Uterus (tissue), 4 donors: ENCODE results near the gene ADARB1. TPM values are rescaled to one million over a fixed set of nuclear protein-coding genes. Genes with fewer than 3 reads are reported as not detected.
"Not testable (repeated sequence)": the region's sequence is repeated elsewhere in the genome, so short reads cannot be mapped to it uniquely, and the experiment has no call there.

Experiments
- DNase-seq, 2 donors: peaks; one replicate each; pipeline ENCODE4 v3.0.0-alpha.2; 2019 to 2020
- H3K27ac ChIP-seq, 2 donors: fragments of 200-600 bp; sonication (generic); 1 replicate in 1 of 2; 2 replicates in 1 of 2; pipeline ENCODE4 v1.5.1; 2016 to 2018
- H3K27me3 ChIP-seq, 2 donors: fragments of 200-600 bp; sonication (generic); one replicate each; pipeline ENCODE4 v1.5.1; 2018 to 2019; ENCODE audit warnings: control low read depth in 1 of 2
- H3K36me3 ChIP-seq, 2 donors: fragments of 200-600 bp; sonication (generic); one replicate each; pipeline ENCODE4 v1.5.1; 2019; ENCODE audit warnings: control low read depth in 1 of 2
- H3K4me1 ChIP-seq, 2 donors: fragments of 200-600 bp; sonication (generic); one replicate each; pipeline ENCODE4 v1.5.1; 2018 to 2019; ENCODE audit warnings: control low read depth in 1 of 2
- H3K4me3 ChIP-seq, 2 donors: fragments of 200-600 bp; sonication (generic); 1 replicate in 1 of 2; 2 replicates in 1 of 2; pipeline ENCODE4 v1.5.1; 2018 to 2019; ENCODE audit warnings: mild to moderate bottlenecking in 1 of 2
- H3K9me3 ChIP-seq, 2 donors: fragments of 200-600 bp; sonication (generic); one replicate each; pipeline ENCODE4 v1.5.1; 2019; ENCODE audit warnings: control low read depth in 1 of 2
- POLR2A ChIP-seq, 2 donors: fragments of 450-650 bp; IDR thresholded peaks; one replicate each; pipeline ENCODE4 v1.6.1; 2016; ENCODE audit warnings: antibody characterized with exemption in 2 of 2, mild to moderate bottlenecking in 1 of 2, moderate library complexity in 1 of 2
- intact Hi-C: fragments of 100-400 bp; cut with DNase I; formaldehyde crosslinking; loops from one replicate; pipeline ENCODE4 v1.15.1; 2023; ENCODE audit warnings: low total_unique reads
- total RNA-seq, 4 donors: library from RNA; depleted of rRNA in 3 of 4; stranded (reverse); fragments of >200 nt in 3 of 4; gene quantifications; one replicate each; pipeline versions ENCODE4 v1.1.0 to v1.2.4, GENCODE V29; 2014 to 2023
- TF ChIP-seq, protein P1 (sequence below), 4 experiments: fragments of 200-600 bp in 2 of 4; fragments of 450-650 bp in 2 of 4; sonication (generic) in 2 of 4; IDR thresholded peaks; one replicate each; pipeline ENCODE4 v1.5.1; 2016 to 2019; ENCODE audit warnings: antibody characterized with exemption in 4 of 4, mild to moderate bottlenecking in 2 of 4, moderate library complexity in 1 of 4
- donor health status: DM: yes; HTN: yes; CAD: no.

The ADARB1 gene, protein sequence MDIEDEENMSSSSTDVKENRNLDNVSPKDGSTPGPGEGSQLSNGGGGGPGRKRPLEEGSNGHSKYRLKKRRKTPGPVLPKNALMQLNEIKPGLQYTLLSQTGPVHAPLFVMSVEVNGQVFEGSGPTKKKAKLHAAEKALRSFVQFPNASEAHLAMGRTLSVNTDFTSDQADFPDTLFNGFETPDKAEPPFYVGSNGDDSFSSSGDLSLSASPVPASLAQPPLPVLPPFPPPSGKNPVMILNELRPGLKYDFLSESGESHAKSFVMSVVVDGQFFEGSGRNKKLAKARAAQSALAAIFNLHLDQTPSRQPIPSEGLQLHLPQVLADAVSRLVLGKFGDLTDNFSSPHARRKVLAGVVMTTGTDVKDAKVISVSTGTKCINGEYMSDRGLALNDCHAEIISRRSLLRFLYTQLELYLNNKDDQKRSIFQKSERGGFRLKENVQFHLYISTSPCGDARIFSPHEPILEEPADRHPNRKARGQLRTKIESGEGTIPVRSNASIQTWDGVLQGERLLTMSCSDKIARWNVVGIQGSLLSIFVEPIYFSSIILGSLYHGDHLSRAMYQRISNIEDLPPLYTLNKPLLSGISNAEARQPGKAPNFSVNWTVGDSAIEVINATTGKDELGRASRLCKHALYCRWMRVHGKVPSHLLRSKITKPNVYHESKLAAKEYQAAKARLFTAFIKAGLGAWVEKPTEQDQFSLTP
- total RNA-seq: 10 to 100 TPM; 21.8 to 69.6 (median 43.3) TPM

DNA sequence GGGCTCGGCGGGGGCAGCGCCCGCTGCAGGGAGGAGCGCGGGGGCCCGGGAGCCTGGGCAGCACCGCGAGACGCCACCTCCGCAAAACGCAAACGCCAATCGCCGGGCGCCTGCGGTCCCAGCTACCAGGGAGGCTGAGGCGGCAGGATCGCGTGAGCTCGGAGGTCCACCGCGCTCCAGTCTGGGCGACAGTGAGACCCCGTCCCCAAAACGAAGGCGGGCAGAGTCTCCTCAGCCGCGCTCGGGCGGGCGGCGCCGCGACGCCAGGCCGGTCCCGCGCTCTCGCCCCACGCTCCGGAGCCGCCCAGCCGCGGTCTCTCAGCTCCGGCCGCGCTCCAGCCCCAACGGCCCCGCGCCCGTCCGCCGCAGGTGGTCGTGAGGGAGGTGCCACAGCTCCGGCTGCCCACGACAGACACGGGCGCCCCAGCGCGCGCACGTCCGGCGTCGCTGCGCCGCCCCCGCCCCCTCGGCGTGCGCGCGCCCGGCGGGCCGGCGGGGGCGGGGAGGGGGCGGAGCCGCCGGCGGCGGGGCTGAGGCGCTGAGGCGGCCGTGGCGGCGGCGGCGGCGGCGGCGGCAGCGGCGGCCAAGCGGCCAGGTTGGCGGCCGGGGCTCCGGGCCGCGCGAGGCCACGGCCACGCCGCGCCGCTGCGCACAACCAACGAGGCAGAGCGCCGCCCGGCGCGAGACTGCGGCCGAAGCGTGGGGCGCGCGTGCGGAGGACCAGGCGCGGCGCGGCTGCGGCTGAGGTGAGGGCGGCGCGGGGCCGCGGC lies at the start of gene ADARB1:
Gene ADARB1 (plus strand): TSS at position 533 of the 770 bp plus-strand sequence. CDS start 97,077 bp downstream, outside the sequence.
- Histone ChIP-seq H3K27ac (peak within 1 kb of the TSS; percentile 80 to 92), H3K36me3 (no peaks in the 10 kb centered on the region), H3K4me3 (peak within 1 kb of the TSS; percentile 76 to 93), H3K4me1 (peaks cover 0 to 4% of the 10 kb centered on the region in 2 donors), H3K9me3 (no peaks in the 10 kb centered on the region), H3K27me3 (no peaks in the 10 kb centered on the region)
- intact Hi-C loops: loop anchor here (10.0 kb wide), 1 partner anchor 61 kb away; no protein-coding TSS in a partner anchor
- TF ChIP-seq POLR2A (IDR thresholded peaks at IDR 0.05): peak; percentile 51 to 88
- TF ChIP-seq, protein P1, sequence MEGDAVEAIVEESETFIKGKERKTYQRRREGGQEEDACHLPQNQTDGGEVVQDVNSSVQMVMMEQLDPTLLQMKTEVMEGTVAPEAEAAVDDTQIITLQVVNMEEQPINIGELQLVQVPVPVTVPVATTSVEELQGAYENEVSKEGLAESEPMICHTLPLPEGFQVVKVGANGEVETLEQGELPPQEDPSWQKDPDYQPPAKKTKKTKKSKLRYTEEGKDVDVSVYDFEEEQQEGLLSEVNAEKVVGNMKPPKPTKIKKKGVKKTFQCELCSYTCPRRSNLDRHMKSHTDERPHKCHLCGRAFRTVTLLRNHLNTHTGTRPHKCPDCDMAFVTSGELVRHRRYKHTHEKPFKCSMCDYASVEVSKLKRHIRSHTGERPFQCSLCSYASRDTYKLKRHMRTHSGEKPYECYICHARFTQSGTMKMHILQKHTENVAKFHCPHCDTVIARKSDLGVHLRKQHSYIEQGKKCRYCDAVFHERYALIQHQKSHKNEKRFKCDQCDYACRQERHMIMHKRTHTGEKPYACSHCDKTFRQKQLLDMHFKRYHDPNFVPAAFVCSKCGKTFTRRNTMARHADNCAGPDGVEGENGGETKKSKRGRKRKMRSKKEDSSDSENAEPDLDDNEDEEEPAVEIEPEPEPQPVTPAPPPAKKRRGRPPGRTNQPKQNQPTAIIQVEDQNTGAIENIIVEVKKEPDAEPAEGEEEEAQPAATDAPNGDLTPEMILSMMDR (IDR thresholded peaks at IDR 0.05): no peak
- DNase-seq: peak; percentile 50 to 66

DNA sequence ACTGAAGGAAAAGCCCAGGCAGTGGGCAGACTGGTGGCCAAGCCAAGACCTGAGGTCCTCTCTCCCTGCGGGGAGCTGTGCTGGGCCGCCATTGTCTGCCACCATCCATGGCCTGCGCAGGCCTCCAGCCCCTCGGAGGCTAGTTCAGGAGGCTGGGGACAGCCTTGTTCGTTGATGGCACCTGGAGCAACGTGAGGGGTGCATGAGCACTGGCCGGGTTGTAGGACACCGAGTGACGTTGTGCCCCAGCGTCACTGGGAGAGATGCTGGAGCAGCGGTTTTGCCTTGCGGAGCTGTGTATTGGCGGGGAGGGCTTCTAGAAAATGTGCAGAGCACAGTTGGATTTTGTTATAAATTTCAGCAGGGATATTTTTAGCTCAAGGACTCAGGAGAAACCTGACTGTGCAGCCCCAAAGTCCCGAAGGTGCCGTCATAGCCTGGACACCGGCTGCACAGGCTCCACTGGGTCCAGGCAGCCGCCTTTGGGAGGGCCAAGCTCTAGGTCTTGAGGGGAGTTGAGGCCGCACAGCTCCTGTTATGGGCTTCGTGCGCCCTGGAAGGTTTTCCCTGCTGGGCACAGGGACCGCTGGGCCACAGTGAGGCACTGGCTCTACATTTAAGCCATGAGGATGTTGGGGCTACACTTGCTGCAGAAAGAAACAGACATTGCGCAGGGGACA lies 48.2 kb upstream of the ADARB1 start:
- Histone ChIP-seq H3K27me3 (no peaks in the 10 kb centered on the region), H3K9me3 (no peaks in the 10 kb centered on the region), H3K27ac (no peak overlapping the region), H3K4me1 (no peaks in the 10 kb centered on the region), H3K4me3 (no peak overlapping the region), H3K36me3 (no peaks in the 10 kb centered on the region)
- intact Hi-C loops: no loop called here
- TF ChIP-seq, protein P1 (IDR thresholded peaks at IDR 0.05): no peak
- TF ChIP-seq POLR2A (IDR thresholded peaks at IDR 0.05): no peak
- no peak for DNase-seq

DNA sequence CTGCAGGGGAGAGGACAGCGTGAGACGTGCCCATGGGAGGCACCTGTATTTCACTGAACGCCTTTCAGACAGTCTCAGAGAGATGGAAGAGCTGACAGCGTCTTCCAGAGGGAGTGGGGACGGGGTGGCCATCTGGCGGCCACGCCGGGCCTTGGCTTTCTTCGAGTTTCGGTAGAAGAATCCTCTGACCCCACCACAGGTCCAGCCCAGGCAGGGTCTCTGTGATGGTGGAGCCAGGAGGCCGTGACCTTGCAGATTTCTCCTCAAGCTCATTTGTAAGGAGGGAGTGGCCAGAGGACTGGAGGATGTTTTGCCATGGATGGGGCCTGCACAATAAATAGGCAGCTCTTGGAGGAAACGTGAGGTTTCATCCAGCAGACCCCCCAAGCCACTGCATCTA lies 47.6 kb upstream of the ADARB1 start:
- DNase-seq: no peak
- Histone ChIP-seq H3K4me3 (no peak overlapping the region), H3K9me3 (no peaks in the 10 kb centered on the region), H3K27ac (no peak overlapping the region), H3K36me3 (no peaks in the 10 kb centered on the region), H3K4me1 (no peaks in the 10 kb centered on the region), H3K27me3 (no peaks in the 10 kb centered on the region)
- intact Hi-C loops: no loop called here
- TF ChIP-seq POLR2A (IDR thresholded peaks at IDR 0.05): no peak
- TF ChIP-seq, protein P1 (IDR thresholded peaks at IDR 0.05): no peak

DNA sequence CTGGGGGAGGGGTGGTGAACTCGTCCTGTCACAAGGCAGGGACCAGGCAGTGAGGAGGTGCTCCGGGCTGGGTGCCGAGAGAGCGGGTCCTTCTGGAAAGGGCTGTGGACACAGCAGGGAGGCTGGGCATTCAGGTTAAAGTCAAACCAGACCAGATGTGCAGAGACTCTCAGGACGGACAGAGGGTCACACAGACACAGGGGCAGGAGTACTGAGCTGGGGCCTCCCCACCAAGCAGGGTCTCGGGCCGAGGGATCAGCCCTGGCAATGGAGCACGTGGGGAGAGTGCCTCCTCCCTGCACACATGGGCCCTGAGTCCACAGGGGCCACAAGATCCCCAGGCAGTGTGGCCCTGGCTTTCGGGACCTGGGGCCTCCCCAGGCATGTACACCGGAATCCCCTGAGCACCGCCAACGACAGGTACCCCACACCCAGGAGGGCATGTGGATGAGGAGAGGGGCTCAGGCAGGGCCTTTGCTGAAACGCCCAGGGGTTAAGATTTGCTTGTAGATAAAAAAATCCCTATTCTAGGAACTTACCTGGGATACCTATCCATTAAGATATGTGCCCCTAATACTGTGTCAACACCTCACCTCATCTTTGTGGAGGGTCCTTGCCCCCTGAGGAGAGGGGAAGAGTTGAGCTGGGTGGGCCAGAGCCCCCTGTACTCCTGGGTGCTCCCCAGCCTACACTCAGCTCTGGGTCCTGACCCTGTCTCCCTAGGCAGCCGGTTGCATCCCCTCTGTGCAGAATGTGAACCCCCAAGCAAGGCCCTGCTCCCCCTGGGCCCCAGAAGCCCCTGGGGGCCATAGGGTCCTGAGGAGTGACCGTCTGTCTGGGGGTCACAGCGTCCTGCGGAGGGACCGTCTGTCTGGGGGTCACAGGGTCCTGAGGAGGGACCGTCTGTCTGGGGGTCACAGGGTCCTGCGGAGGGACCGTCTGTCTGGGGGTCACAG lies 46.9 kb upstream of the ADARB1 start:
- no peak overlapping the region for H3K4me3 ChIP-seq
- intact Hi-C loops: no loop called here
- no peaks in the 10 kb centered on the region for H3K36me3 ChIP-seq
- H3K27ac ChIP-seq: no peak overlapping the region
- TF ChIP-seq, protein P1 (IDR thresholded peaks at IDR 0.05): no peak
- no peak for TF ChIP-seq POLR2A (IDR thresholded peaks at IDR 0.05)
- H3K9me3 ChIP-seq: no peaks in the 10 kb centered on the region
- H3K27me3 ChIP-seq: no peaks in the 10 kb centered on the region
- peaks cover 0 to 1% of the 10 kb centered on the region in 2 donors for H3K4me1 ChIP-seq
- DNase-seq: peak in 1 of 2 donors; percentile 9

DNA sequence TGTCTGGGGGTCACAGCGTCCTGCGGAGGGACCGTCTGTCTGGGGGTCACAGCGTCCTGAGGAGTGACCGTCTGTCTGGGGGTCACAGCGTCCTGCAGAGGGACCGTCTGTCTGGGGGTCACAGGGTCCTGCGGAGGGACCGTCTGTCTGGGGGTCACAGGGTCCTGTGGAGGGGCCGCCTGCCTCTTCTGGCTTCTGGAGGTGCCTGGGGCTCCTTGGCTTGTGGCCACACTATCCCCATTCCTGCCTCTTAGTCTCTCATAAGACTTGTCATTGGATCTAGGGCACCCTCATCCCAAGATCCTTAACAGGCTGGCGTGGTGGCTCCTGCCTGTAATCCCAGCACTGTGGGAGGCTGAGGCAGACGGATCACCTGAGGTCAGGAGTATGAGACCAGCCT lies 45.7 kb upstream of the ADARB1 start:
- H3K9me3 ChIP-seq, H3K36me3 ChIP-seq, H3K27me3 ChIP-seq, intact Hi-C loops, H3K4me3 ChIP-seq, H3K27ac ChIP-seq: not testable (repeated sequence)
- peaks cover 0 to 12% of the 10 kb centered on the region in 2 donors for H3K4me1 ChIP-seq
- DNase-seq: peak in 1 of 2 donors; percentile 12
